HG02885 (cell line): ENCODE results near the gene SPPL2A.
"Not testable (repeated sequence)": the region's sequence is repeated elsewhere in the genome, so short reads cannot be mapped to it uniquely, and the experiment has no call there.

Experiments
- ATAC-seq: cut with Tn5 transposase; IDR thresholded peaks from one replicate; pipeline ENCODE4 v1.9.1; 2021; ENCODE audit warnings: mild to moderate bottlenecking; ENCODE audit not compliant: unreplicated experiment, poor library complexity

The SPPL2A gene

GRCh38 chr15:50694634-50695165 is 70.8 kb downstream of the SPPL2A start:
- not testable (repeated sequence) for ATAC-seq

DNA sequence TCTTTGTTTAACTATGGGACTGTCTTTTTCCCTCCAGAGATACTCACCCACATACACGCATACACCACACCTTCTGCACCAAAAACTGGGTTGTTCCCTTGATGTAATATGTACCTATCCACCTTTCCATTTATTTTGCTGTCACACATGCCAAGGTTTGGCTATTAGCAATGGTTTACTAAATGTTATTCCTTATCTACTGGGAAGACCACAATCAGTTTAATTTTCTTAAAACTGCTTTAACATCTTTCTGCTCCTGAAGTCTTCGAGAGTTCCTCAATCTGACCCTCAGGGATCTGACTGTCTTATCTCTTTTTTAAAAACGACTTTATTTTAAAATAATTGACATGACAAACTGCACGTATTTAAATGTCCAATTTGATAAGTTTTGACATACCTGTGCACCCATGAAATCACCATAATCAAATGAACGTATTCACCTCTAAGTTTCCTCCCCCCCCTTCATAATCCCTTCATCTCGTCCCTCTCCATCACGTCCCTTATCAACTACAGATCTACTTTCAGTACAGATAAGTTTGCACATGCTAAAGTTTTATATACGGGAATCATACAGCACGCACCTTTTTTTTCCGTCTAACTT is 78.1 kb downstream of the SPPL2A start:
- peak; percentile 6 for ATAC-seq

DNA sequence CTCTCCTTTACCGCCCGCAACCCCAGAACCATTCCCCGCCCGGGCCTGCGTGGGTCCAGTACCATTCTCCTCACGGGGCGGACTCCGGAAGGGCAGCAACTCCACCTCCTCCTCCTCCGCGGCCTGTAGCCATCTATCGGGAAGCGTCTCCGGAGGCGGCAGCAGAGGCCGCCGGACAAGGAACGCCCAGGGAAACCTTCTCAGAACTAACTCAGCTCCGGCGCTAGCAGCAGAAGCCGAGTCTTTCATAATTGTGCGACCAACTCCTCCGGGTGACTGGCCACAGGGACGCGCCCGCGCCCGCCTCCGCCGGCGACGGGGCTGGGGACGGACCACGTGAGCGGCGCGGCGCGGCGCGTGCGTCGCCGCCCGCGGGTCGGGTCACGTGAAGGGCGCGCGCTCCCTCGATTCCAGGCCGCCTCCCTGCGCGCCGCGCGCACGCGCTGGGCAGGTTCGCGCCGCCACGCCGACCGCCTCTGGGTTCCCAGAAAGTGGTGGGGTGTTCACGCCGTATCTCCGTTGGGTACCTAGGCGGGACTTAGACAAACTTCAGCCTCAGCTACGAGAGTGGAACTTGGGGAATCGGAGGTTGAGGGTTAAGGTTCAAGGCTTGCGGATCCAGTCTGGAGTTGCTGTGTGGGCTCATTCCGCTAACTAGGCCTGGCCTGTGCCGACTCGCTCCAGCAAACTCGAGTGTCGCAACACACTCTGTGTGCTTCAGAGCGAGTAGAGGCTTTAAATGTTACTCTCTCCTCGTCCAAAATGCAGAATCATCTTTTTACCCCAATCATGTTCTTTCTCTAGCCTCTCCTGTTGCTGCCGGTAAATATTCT is 78.8 kb downstream of the SPPL2A start, which contains the start of gene TRPM7:
Gene TRPM7 (minus strand): TSS at position 329 of the 833 bp plus-strand sequence. CDS start 264 bp downstream, at position 65.
- peak; percentile 85 for ATAC-seq

GRCh38 chr15:50685976-50686468 is 79.5 kb downstream of the SPPL2A start:
- peak; percentile 57 for ATAC-seq

- ATAC-seq = no peak
Observed at GRCh38 chr15:50685191-50685975, 80.1 kb downstream of the SPPL2A start.

GRCh38 chr15:50681467-50681866 is 84.0 kb downstream of the SPPL2A start:
- no peak for ATAC-seq

DNA sequence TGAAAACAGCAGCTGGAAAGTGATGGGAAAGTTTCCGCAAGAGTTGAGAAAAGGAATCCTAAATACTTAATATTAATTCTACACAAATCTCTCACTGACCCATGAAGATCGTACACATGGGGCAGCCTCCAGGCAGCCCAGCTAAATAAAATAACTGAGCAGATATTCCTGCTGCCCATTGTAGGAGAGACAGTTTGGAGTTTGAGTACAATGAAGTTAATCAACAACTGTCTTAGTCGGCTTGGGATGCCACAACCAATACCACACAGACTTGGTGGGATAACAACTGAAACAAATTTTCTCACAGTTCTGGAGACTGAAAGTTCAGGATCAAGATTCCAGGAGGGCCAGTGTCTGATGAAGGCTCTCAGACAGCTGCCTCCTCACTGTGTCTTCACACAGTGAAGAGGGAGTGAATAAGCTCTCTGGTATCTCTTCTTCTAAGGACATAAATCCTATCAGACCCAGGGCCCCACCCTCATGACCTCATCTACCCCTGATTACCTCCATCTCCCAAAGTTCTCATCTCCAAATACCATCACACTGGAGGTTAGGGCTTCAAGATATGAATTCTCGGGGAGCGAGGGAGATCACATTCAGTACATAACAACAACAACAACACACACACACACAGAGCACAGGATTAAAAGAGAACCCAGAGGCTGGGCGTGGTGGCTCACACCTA is 88.6 kb downstream of the SPPL2A start:
- no peak for ATAC-seq

DNA sequence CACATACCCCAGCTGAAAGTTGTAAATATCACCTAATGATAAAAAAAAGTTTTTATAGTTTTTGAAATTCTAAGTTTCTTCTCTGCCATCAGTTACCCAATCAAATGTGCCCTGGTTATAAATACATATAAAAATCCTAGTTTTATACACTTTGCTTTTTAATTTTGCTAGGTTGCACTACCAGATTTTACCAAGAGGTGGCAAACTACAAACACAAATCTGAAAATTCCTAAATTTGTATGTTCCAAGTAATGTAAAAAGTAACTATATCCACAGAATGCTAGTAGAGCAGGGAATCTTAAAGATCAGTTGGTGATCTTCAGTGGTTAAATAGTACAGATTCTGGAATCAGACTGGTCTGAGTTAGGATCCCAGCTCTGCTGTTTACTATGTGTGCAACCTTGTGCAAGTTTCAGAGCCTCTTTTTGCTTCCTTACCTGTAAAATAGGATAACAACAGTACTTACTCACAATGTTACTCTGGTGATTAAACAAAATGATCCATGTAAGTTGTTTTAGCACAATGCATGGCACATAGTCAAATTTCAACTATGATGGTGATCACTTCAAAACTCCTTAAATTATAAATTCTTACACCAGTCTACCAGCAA is 89.9 kb downstream of the SPPL2A start:
- ATAC-seq = no peak

- no peak for ATAC-seq
Observed at GRCh38 chr15:50670115-50670514, 95.4 kb downstream of the SPPL2A start.

DNA sequence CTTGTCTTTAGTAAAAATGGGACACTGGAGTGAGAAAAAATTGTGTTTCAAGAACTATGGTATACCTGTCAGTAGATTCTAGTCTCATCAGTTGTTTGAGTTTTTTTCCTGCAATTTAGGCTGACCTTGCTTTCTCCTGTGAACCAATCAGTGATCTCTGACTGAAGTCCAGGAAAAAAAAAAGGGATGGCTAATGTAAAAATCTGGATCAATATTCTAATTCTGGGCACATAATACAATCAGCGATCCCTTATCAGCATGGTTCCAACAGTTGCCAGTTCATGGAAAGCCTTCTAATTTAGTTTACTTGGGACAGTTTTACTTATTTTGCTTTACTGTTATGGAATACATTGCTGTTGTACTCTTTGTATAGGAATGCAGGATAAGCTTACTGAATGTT is 95.9 kb downstream of the SPPL2A start:
- no peak for ATAC-seq

DNA sequence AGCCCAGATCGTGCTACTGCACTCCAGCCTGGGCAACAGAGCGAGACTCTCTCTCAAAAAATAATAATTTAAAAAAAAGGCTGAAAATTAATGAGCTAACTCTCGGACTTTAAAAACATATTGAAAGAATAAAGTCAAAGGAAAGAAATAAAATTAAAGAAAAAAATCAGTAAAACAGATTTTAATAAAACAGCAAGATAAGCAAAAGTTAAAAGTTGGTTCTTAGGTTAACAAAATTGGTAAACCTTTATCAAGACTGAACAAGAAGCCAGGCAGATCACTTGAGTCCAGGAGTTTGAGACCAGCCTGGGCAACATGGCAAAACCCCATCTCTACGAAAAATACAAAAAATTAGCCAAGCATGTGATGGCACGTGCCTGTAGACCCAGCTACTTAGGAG is 99.6 kb downstream of the SPPL2A start:
- ATAC-seq = no peak

DNA sequence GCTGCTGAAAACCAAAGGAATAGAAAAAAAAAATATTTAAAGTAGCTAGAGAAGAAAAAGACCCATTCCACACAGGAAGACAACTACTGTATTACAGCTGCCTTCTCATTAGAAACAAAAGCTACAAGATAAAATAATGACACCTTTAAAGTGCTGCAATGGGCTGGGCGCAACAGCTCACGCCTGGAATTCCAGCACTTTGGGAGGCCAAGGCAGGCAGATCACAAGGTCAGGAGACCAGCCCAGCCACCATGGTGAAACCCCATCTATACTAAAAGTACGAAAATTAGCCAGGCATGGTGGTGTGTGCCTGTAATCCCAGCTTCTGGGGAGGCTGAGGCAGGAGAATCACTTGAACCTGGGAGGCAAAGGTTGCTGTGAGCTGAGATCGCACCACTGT is 110.0 kb downstream of the SPPL2A start:
- no peak for ATAC-seq

DNA sequence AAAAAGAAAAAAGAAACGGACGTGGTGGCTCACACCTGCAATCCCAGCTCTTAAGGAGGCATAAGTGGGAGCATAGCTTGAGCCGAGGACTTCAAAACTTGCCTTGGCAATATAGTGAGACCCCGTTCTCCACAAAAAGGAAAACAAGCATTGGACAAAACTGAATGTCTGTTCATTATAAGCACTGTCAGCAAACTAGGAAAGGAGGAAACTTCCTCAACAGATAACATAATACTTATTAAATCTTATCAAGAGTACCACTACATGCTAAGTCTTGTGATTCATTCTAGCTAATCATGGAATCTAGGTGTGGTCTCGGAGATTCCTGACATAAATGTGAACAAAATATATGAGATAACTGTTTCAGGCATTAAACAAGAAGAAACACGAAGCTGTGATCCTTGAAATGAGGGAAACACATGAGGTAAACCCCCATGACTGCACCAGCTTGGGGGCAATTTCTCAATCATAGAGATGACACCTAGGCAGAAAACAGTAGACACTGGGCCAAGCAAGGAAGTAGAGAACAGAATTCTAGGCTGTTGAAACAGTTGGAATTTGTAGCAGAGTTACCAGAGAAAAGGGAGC is 112.3 kb downstream of the SPPL2A start:
- no peak for ATAC-seq

DNA sequence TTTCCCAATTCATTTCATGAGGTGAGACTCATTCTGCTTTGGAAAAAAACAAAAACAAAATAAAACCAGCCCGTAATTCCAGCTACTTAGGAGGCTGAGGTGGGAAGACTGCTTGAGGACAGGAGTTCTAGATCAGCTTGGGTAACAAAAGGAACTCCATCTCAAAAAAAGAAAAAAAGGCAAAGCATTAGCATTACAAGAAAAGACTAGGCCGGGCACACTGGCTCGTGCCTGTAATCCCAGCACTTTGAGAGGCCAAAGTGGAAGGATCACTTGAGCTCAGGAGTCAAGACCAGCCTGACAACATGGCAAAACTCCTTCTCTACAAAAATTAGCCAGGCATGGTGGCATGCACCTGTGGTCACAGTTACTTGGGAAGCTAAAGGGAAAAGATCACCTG is 112.8 kb downstream of the SPPL2A start:
- no peak for ATAC-seq
